Gastroesophageal sphincter (tissue), 3 donors: ENCODE data around the gene KCP.

Source experiments
- CTCF ChIP-seq, 4 experiments: fragments of 200-600 bp in 2 of 4; fragments of 450-650 bp in 2 of 4; sonication (generic) in 1 of 4; IDR thresholded peaks; one replicate each; pipeline ENCODE4 v1.5.1; 2017 to 2019; ENCODE audit warnings: antibody characterized with exemption in 4 of 4, mild to moderate bottlenecking in 2 of 4, moderate library complexity in 2 of 4
- EP300 ChIP-seq: sonication (generic); formaldehyde crosslinking; IDR thresholded peaks from one replicate; pipeline ENCODE4 v1.6.1; 2017; ENCODE audit warnings: antibody characterized with exemption, mild to moderate bottlenecking
- POLR2A ChIP-seq, 2 donors: fragments of 450-650 bp; IDR thresholded peaks; one replicate each; pipeline ENCODE4 v1.6.1; 2017; ENCODE audit warnings: antibody characterized with exemption in 2 of 2, mild to moderate bottlenecking in 2 of 2, moderate library complexity in 1 of 2
- POLR2AphosphoS5 ChIP-seq: sonication (generic); formaldehyde crosslinking; IDR thresholded peaks from one replicate; pipeline ENCODE4 v1.6.1; 2017; ENCODE audit warnings: antibody characterized with exemption

GRCh38 chr7:128841921-128842673 is 68.4 kb downstream of the KCP start:
- no peak for TF ChIP-seq EP300
- peak in 3 of 4 experiments; percentile 49 to 87 (median 51) for TF ChIP-seq CTCF (IDR thresholded peaks at IDR 0.05)
- TF ChIP-seq POLR2A (IDR thresholded peaks at IDR 0.05) = no peak
- TF ChIP-seq POLR2AphosphoS5 = no peak
